GM19025 (cell line): ENCODE results near the gene HERC6.
A peak's percentile ranks its signal among the peaks of the same experiment; 100 is the strongest.
"Not testable (repeated sequence)": the region's sequence is repeated elsewhere in the genome, so short reads cannot be mapped to it uniquely, and the experiment has no call there.

Source experiments
- ATAC-seq: cut with Tn5 transposase; IDR thresholded peaks from one replicate; pipeline ENCODE4 v1.9.1; 2021; ENCODE audit warnings: mild to moderate bottlenecking, low read depth, moderate library complexity; ENCODE audit not compliant: unreplicated experiment

Gene HERC6

DNA sequence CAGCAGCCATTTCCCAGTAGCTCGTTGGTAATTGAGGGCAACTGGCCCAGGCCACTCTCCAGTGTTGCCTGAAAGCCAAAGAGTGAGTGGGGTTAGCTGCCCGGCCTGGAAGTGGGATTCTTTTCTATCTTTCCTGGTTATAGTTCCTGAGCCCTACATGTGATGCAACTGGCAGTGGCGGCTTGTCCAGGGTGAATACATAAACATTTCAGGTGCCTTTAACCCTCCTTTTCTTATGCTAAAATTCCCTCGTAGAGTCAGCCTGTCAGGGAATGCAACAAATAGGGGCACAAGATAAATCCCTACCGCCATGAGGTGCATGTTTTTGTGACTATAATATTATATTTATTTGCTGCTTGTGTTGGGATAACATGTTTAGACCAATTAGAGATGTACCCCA lies 64.8 kb downstream of the HERC6 start:
- no peak for ATAC-seq

- no peak for ATAC-seq
Measured at GRCh38 chr4:88445252-88445651, 66.6 kb downstream of the HERC6 start.

DNA sequence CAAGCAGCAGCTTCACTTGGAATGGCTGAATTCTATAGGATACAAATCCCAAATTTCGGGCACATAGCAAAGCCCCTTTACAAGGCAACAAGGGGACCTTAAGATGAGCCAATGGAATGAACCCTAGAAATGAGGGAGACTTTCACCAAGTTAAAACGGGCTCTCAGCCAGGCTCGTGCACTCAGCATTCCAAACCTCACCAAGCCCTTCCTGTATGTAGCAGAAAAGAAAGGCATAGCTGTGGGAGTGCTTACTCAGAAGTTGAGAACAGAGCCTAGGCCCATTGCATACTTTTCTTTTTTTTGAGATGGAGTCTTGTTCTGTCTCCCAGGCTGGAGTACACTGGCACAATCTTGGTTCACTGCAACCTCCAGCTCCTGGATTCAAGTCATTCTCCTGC lies 67.5 kb downstream of the HERC6 start:
- ATAC-seq: no peak

- ATAC-seq: no peak
Measured at GRCh38 chr4:88447371-88448095, 68.9 kb downstream of the HERC6 start.

GRCh38 chr4:88448211-88448765 lies 69.6 kb downstream of the HERC6 start:
- not testable (repeated sequence) for ATAC-seq

GRCh38 chr4:88448889-88449288 lies 70.2 kb downstream of the HERC6 start:
- no peak for ATAC-seq

DNA sequence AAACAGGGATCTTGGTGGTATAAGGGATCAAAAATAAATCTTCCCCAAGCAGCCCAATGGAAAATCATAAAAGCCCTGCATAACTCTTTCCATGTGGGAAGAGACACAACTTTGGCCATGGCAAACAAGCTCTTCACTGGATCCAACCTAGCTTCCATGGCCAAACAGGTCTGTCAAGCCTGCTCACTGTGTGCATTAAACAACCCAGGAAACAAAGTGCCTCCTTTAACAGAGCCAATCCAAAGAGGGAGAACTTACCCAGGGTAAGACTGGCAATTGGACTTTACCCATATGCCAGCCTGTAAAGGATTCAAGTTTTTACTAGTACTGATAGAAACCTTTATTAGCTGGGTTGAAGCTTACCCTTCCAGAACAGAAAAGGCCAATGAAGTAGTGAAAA lies 70.6 kb downstream of the HERC6 start:
- ATAC-seq: no peak

GRCh38 chr4:88451205-88451604 lies 72.6 kb downstream of the HERC6 start:
- no peak for ATAC-seq

- no peak for ATAC-seq
Measured at GRCh38 chr4:88452912-88453311, 74.3 kb downstream of the HERC6 start.

- ATAC-seq: peak; percentile 92
Measured at GRCh38 chr4:88456670-88457306, 78.1 kb downstream of the HERC6 start, which contains the start of gene HERC5. Gene HERC5, plus strand, starts transcription at chr4:88457119. Its CDS starts 151 bp downstream, at chr4:88457270.

DNA sequence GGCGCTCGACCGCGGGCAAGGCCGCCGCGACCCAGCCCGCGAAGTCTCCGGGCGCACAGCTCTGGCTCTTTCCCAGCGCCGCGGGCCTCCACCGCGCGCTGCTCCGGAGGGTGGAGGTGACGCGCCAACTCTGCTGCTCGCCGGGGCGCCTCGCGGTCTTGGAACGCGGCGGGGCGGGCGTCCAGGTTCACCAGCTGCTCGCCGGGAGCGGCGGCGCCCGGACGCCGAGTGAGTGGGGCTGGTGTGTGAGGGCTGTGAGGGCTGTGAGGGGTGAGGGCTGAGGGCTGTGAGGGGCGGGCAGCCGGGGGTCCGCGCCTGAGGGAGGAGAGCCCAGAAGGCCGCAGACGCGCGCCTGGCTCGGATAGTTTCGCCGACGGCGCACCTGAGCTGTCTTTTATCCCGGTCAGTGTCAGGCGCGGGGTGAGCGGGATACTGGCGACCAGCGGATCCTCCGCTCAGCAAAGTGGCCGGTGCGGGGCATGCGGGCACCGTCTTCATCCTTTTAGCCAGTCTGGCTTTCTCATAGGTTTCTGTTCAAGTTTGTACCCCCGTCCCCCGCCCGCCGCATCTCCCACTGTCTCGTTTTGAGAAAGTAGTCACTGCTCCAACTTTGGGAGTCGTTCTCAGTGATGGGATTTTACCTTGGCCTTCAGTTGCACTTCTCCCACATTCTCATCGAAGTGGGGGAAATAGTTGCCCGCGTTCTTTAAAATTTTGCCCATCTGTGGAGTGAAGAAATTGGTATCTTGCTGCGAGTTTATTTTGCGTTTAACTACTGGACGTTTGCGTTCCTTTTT lies 78.9 kb downstream of the HERC6 start:
- ATAC-seq: peak; percentile 34

- ATAC-seq: no peak
Measured at GRCh38 chr4:88458104-88458740, 79.6 kb downstream of the HERC6 start.

GRCh38 chr4:88465653-88466192 lies 87.1 kb downstream of the HERC6 start:
- ATAC-seq: no peak

- no peak for ATAC-seq
Measured at GRCh38 chr4:88467392-88467791, 88.7 kb downstream of the HERC6 start.

- ATAC-seq: no peak
Measured at GRCh38 chr4:88477229-88477860, 98.7 kb downstream of the HERC6 start.

GRCh38 chr4:88478247-88478646 lies 99.6 kb downstream of the HERC6 start:
- no peak for ATAC-seq

DNA sequence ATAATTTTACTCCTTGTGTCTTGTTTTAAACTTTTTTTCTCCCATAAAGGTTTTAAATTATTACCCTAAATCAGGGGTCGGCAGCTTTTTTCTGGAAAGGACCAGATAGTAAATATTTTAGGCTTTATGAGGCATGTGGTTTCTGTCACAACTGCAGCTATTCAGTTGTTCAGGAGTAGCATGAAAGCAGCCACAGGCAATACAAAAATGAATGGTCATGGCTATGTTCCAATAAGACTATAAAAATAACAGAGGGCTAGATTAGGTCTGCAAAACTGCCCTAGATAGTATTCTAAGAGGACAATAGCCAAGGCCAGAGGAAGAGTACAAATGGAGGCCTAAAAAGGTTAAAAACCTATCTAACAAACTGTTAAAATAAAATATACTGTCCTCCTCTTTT lies 102.9 kb downstream of the HERC6 start:
- no peak for ATAC-seq

DNA sequence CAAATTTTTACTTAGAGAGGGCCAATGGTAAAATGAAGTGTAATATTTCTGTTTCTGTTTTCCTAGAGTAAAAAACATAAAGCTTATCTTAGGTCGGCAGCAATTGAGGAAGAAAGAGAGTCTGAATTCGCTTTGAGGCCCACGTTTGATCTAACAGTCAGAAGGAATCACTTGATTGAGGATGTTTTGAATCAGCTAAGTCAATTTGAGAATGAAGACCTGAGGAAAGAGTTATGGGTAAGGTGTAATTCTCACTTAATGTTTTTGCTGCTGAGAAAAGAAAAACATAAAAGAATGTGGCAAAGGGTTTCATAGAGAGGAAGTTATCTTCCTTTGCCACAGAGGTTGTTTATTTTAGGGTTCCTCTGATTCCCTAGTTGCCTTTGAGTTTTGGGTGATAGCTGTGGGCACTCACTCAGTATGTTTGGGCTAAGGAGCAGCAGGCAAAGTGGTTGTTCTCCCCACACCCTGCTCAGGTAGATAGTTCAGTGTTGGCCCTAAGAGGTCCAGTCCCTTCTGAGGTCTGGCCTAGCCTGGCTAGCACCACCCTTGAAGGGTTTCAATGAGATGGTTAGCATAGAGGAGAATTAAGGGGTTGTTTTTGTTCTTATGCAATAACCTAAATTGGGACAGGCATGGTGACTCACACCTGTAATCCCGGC lies 110.6 kb downstream of the HERC6 start:
- ATAC-seq: no peak
